Endothelial cell of umbilical vein (primary cell): ENCODE data around the gene JMJD8. TPM values are rescaled to one million over a fixed set of nuclear protein-coding genes. Genes with fewer than 3 reads are reported as not detected.

Source experiments
- BruUV-seq: library from RNA; stranded (reverse); fragments of 400-500 nt; replicated peaks from 2 replicates; lab custom pipeline; 2021; lab: Mats Ljungman, UMichigan
- CTCF ChIA-PET: fragments of 300-600, 350-600 bp; sonication (Branson Sonifier 250); formaldehyde crosslinking; loops from one replicate; lab custom pipeline; 2021; ENCODE audit warnings: antibody characterized with exemption, inconsistent platforms; lab: Charles Lee
- POLR2A ChIA-PET: fragments of 300-600, 350-600 bp; sonication (Branson Sonifier 250); formaldehyde crosslinking; loops from one replicate; lab custom pipeline; 2021; ENCODE audit warnings: antibody characterized with exemption, inconsistent platforms; lab: Charles Lee
- DNase-seq: peaks from one replicate; pipeline ENCODE4 v3.0.0-alpha.2; 2011; ENCODE audit warnings: low read depth, low spot score
- FAIRE-seq: peaks from 2 replicates; lab custom pipeline; 2011; peaks lifted over from hg19 to GRCh38; lab: Jason Lieb, UNC
- H2AFZ ChIP-seq: 2 replicates; pipeline ENCODE4 v1.6.0; 2012; ENCODE audit warnings: low read depth, low read length, control low read depth, inconsistent platforms
- H3K27ac ChIP-seq: 2 replicates; pipeline ENCODE4 v1.5.1; 2011; ENCODE audit warnings: low read depth, mild to moderate bottlenecking, control low read depth, low read length, moderate library complexity; ENCODE audit not compliant: insufficient read depth
- H3K27me3 ChIP-seq, 2 experiments: 2 replicates each; pipeline versions ENCODE4 v1.6.0 to v1.6.1; 2011; ENCODE audit warnings: low read length in 2 of 2, mixed read lengths in 1 of 2; ENCODE audit not compliant: control insufficient read depth in 2 of 2, insufficient read depth in 2 of 2
- H3K36me3 ChIP-seq, 2 experiments: 2 replicates in 1 of 2; 3 replicates in 1 of 2; pipeline ENCODE4 v1.5.1; 2011; ENCODE audit warnings: low read length in 2 of 2, mild to moderate bottlenecking in 1 of 2, moderate library complexity in 1 of 2; ENCODE audit not compliant: control insufficient read depth in 2 of 2, insufficient read depth in 2 of 2; ENCODE audit errors: extremely low read depth in 1 of 2
- H3K4me1 ChIP-seq: 3 replicates; pipeline ENCODE4 v1.5.1; 2011; ENCODE audit warnings: mild to moderate bottlenecking, low read length; ENCODE audit not compliant: control insufficient read depth, insufficient read depth; ENCODE audit errors: extremely low read depth
- H3K4me2 ChIP-seq: 2 replicates; pipeline ENCODE4 v1.6.1; 2011; ENCODE audit warnings: low read length, control low read depth, mixed read lengths; ENCODE audit not compliant: insufficient read depth
- H3K4me3 ChIP-seq, 3 experiments: fragments of 200-600 bp in 1 of 3; sonication (generic), shearing (Covaris generic) in 1 of 3; replicated peaks in 1 of 3; 2 replicates each; pipeline ENCODE4 v1.5.1; 2011 to 2016; ENCODE audit warnings: control low read depth in 3 of 3, low read length in 3 of 3, mild to moderate bottlenecking in 2 of 3, inconsistent platforms in 1 of 3, low read depth in 1 of 3, moderate library complexity in 1 of 3; ENCODE audit not compliant: insufficient read depth in 1 of 3
- H3K79me2 ChIP-seq: 2 replicates; pipeline ENCODE4 v1.6.0; 2012; ENCODE audit warnings: low read length, inconsistent platforms; ENCODE audit not compliant: control insufficient read depth, insufficient read depth
- H3K9ac ChIP-seq: replicated peaks from 2 replicates; pipeline ENCODE3; 2011; ENCODE audit warnings: low read length, control low read depth; ENCODE audit not compliant: insufficient read depth; ENCODE audit errors: extremely low read depth
- H3K9me1 ChIP-seq: replicated peaks from 3 replicates; pipeline ENCODE4 v1.6.0; 2011; ENCODE audit warnings: mild to moderate bottlenecking, low read length; ENCODE audit not compliant: control insufficient read depth, insufficient read depth; ENCODE audit errors: extremely low read depth
- H3K9me3 ChIP-seq: replicated peaks from 2 replicates; pipeline ENCODE4 v1.5.1; 2012; ENCODE audit warnings: low read length, inconsistent platforms; ENCODE audit not compliant: control insufficient read depth, insufficient read depth
- H4K20me1 ChIP-seq: replicated peaks from 2 replicates; pipeline ENCODE3; 2011; ENCODE audit warnings: mild to moderate bottlenecking, low read length; ENCODE audit not compliant: control insufficient read depth, insufficient read depth; ENCODE audit errors: extremely low read depth
- FOS ChIP-seq: IDR thresholded peaks from 2 replicates; pipeline ENCODE4 v1.6.1; 2011; ENCODE audit warnings: mild to moderate bottlenecking, low read length, moderate library complexity, borderline replicate concordance; ENCODE audit not compliant: insufficient read depth
- dilution Hi-C: fragments of 300-500 bp; cut with MboI; formaldehyde crosslinking; loops from one replicate; pipeline ENCODE4 v1.15.0; 2019; ENCODE audit warnings: low sequenced_read_pairs; ENCODE audit not compliant: extremely low pct_ligation_motif_present
- intact Hi-C: fragments of 100-400 bp; cut with micrococcal nuclease; formaldehyde crosslinking; loops from one replicate; pipeline ENCODE4 v1.10.0; 2022
- polyA plus RNA-seq, 4 experiments: library from polyadenylated mRNA; depleted of rRNA in 3 of 4; stranded (reverse) in 3 of 4; unstranded in 1 of 4; fragments of >200 nt; gene quantifications; 2 replicates each; pipeline versions ENCODE4 v1.2.1 to v1.2.3, GENCODE V29; 2011 to 2012; ENCODE audit warnings: missing spikeins in 1 of 4
- total RNA-seq: library from RNA; stranded (reverse); gene quantifications from 2 replicates; pipeline ENCODE4 v1.2.3, GENCODE V29; 2021
- TF ChIP-seq, protein P1 (sequence below), 2 donors: IDR thresholded peaks; 1 replicate in 1 of 2; 2 replicates in 1 of 2; pipeline ENCODE4 v1.5.1; 2011; ENCODE audit warnings: low read length in 2 of 2, mild to moderate bottlenecking in 2 of 2, moderate library complexity in 2 of 2, control low read depth in 1 of 2, inconsistent platforms in 1 of 2, low read depth in 1 of 2; ENCODE audit not compliant: insufficient read depth in 1 of 2; ENCODE audit errors: extremely low read depth in 1 of 2

Gene JMJD8
- total and polyA plus RNA-seq, 2 donors (not counting 3 experiments of a cell fraction or from before 2014, with no cell fraction given) = 55.1 to 102 TPM

GRCh38 chr16:648071-648780 lies 35.9 kb downstream of the JMJD8 start:
- intact Hi-C loops (loop anchor here (1.0 kb wide), 1 partner anchor 11 kb away; no protein-coding TSS in a partner anchor), dilution Hi-C loops (no loop called here)
- no peak for DNase-seq
- Histone ChIP-seq H3K27me3 (no peaks in the 10 kb centered on the region), H3K4me1 (peaks cover 8% of the 10 kb centered on the region), H3K79me2 (no peaks in the 10 kb centered on the region), H3K27ac (peak overlapping the region; percentile 69), H4K20me1 (no peaks in the 10 kb centered on the region), H3K9me3 (no peaks in the 10 kb centered on the region), H3K4me2 (peak overlapping the region; percentile 75), H3K9ac (peak overlapping the region; percentile 65), H3K36me3 (no peaks in the 10 kb centered on the region), H3K9me1 (no peaks in the 10 kb centered on the region), H2AFZ (peak overlapping the region; percentile 79), H3K4me3 (peak overlapping the region; percentile 13 to 57 (median 55))
- FAIRE-seq = no peak
- CTCF ChIA-PET = interaction anchor here (0.8 to 1.8 kb wide), 7 partner anchors 9 to 71 kb away, joined by 3 to 8 read pairs (median 3); partner anchors contain the start of genes METTL26 and RAB40C
- POLR2A ChIA-PET = interaction anchor here (0.9 kb wide), 1 partner anchor 13 kb away, joined by 3 read pairs; no protein-coding TSS in a partner anchor
- TF ChIP-seq, protein P1, sequence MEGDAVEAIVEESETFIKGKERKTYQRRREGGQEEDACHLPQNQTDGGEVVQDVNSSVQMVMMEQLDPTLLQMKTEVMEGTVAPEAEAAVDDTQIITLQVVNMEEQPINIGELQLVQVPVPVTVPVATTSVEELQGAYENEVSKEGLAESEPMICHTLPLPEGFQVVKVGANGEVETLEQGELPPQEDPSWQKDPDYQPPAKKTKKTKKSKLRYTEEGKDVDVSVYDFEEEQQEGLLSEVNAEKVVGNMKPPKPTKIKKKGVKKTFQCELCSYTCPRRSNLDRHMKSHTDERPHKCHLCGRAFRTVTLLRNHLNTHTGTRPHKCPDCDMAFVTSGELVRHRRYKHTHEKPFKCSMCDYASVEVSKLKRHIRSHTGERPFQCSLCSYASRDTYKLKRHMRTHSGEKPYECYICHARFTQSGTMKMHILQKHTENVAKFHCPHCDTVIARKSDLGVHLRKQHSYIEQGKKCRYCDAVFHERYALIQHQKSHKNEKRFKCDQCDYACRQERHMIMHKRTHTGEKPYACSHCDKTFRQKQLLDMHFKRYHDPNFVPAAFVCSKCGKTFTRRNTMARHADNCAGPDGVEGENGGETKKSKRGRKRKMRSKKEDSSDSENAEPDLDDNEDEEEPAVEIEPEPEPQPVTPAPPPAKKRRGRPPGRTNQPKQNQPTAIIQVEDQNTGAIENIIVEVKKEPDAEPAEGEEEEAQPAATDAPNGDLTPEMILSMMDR (IDR thresholded peaks at IDR 0.05; ENCODE audit: extremely low read depth in 1 of 2, insufficient read depth in 1 of 2, low read depth in 1 of 2, low read length in 2 of 2) = peak; percentile 35 to 44
- TF ChIP-seq FOS = no peak
- BruUV-seq = no TSS peak
